Sigmoid colon (tissue), 7 donors: ENCODE results near the gene TFCP2. TPM values are rescaled to one million over a fixed set of nuclear protein-coding genes. Genes with fewer than 3 reads are reported as not detected.

Experiments
- DNase-seq: peaks from one replicate; pipeline ENCODE4 v3.0.0-alpha.2; 2019
- H3K27ac ChIP-seq, 4 donors: fragments of 200-600 bp; sonication (generic); one replicate each; pipeline ENCODE4 v1.5.1; 2016 to 2019; ENCODE audit warnings: mild to moderate bottlenecking in 1 of 4
- H3K27me3 ChIP-seq, 3 donors: fragments of 200-600 bp; sonication (generic); one replicate each; pipeline ENCODE4 v1.5.1; 2019; ENCODE audit warnings: mild to moderate bottlenecking in 1 of 3
- H3K36me3 ChIP-seq, 4 donors: fragments of 200-600 bp; sonication (generic); one replicate each; pipeline ENCODE4 v1.5.1; 2016 to 2019
- H3K4me1 ChIP-seq, 4 donors: fragments of 200-600 bp; sonication (generic); one replicate each; pipeline ENCODE4 v1.5.1; 2017 to 2019
- H3K4me3 ChIP-seq, 4 donors: fragments of 200-600 bp; sonication (generic); one replicate each; pipeline ENCODE4 v1.5.1; 2017 to 2019; ENCODE audit warnings: mild to moderate bottlenecking in 2 of 4, moderate library complexity in 1 of 4
- H3K9me3 ChIP-seq, 4 donors: fragments of 200-600 bp in 3 of 4; sonication (generic) in 3 of 4; one replicate each; pipeline versions ENCODE4 v1.5.1 to v1.6.1; 2013 to 2019
- EP300 ChIP-seq, 4 donors: sonication (generic); formaldehyde crosslinking; IDR thresholded peaks; one replicate each; pipeline ENCODE4 v1.6.1; 2017; ENCODE audit warnings: antibody characterized with exemption in 4 of 4
- POLR2A ChIP-seq, 2 donors: fragments of 450-650 bp; IDR thresholded peaks; one replicate each; pipeline ENCODE4 v1.6.1; 2016; ENCODE audit warnings: antibody characterized with exemption in 2 of 2, mild to moderate bottlenecking in 2 of 2, moderate library complexity in 2 of 2
- POLR2AphosphoS5 ChIP-seq, 4 donors: sonication (generic); formaldehyde crosslinking; IDR thresholded peaks; one replicate each; pipeline ENCODE4 v1.6.1; 2017; ENCODE audit warnings: antibody characterized with exemption in 4 of 4
- WGBS, 2 donors: extraction: QIAGEN DNeasy Blood & Tissue Kit; methylation state at CpG; one replicate each; pipeline ENCODE4 v1.1.7; 2013; 5-methylcytosine and 5-hydroxymethylcytosine counted together
- intact Hi-C: fragments of 100-400 bp; cut with DNase I; formaldehyde crosslinking; loops from one replicate; pipeline ENCODE4 v1.15.1; 2023
- polyA plus RNA-seq, 3 donors: library from polyadenylated mRNA; stranded (reverse); fragments of 200-250 nt; gene quantifications; one replicate each; pipeline ENCODE4 v1.2.3, GENCODE V29; 2013
- total RNA-seq, 4 donors: library from RNA; depleted of rRNA; stranded (reverse); fragments of >200 nt; gene quantifications; one replicate each; pipeline ENCODE4 v1.1.0, GENCODE V29; 2016
- TF ChIP-seq, protein P1 (sequence below), 4 experiments: fragments of 450-650 bp in 3 of 4; fragments of 200-600 bp in 1 of 4; IDR thresholded peaks; one replicate each; pipeline ENCODE4 v1.5.1; 2016 to 2019; ENCODE audit warnings: antibody characterized with exemption in 4 of 4, mild to moderate bottlenecking in 3 of 4, moderate library complexity in 2 of 4
- donor health status: healthy with polysubstance abuse.
- donor health status: Bipolar disorder and iron deficiency.
- donor health status: healthy.

The TFCP2 gene
- total and polyA plus RNA-seq, 7 donors, result 10.4 to 18.1 (median 12.7) TPM

DNA sequence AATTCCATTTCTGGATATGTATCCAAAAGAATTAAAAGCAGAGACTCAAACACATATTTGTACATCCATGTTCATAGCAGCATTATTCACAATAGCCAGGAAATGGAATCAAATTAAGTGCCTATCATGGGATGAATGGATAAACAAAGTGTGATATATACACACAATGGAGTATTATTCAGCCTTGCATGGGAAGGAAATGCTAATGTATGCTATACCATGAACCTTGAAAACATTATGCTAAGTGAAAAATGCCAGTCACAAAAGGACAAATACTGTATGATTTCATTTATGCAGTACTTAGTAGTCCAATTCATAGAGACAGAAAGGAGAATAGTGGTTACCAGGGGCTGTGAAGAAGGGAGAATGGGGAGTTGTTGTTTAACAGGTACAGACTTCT lies 57.4 kb downstream of the TFCP2 start:
- H3K27me3 ChIP-seq, result no peaks in the 10 kb centered on the region
- H3K4me3 ChIP-seq, result no peak overlapping the region
- no peak overlapping the region for H3K27ac ChIP-seq
- no peak for DNase-seq
- H3K36me3 ChIP-seq, result peaks cover 2 to 80% (median 5%) of the 10 kb centered on the region in 4 donors
- TF ChIP-seq EP300 (IDR thresholded peaks at IDR 0.05) (no peak), POLR2A (IDR thresholded peaks at IDR 0.05) (no peak), POLR2AphosphoS5 (IDR thresholded peaks at IDR 0.05) (no peak)
- TF ChIP-seq, protein P1, sequence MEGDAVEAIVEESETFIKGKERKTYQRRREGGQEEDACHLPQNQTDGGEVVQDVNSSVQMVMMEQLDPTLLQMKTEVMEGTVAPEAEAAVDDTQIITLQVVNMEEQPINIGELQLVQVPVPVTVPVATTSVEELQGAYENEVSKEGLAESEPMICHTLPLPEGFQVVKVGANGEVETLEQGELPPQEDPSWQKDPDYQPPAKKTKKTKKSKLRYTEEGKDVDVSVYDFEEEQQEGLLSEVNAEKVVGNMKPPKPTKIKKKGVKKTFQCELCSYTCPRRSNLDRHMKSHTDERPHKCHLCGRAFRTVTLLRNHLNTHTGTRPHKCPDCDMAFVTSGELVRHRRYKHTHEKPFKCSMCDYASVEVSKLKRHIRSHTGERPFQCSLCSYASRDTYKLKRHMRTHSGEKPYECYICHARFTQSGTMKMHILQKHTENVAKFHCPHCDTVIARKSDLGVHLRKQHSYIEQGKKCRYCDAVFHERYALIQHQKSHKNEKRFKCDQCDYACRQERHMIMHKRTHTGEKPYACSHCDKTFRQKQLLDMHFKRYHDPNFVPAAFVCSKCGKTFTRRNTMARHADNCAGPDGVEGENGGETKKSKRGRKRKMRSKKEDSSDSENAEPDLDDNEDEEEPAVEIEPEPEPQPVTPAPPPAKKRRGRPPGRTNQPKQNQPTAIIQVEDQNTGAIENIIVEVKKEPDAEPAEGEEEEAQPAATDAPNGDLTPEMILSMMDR (IDR thresholded peaks at IDR 0.05), result no peak
- H3K9me3 ChIP-seq, result no peaks in the 10 kb centered on the region
- no peaks in the 10 kb centered on the region for H3K4me1 ChIP-seq
- intact Hi-C loops, result no loop called here

- Histone ChIP-seq H3K4me1 (no peaks in the 10 kb centered on the region), H3K27ac (no peak overlapping the region), H3K36me3 (peaks cover 7 to 91% (median 33%) of the 10 kb centered on the region in 4 donors), H3K27me3 (no peaks in the 10 kb centered on the region), H3K9me3 (no peaks in the 10 kb centered on the region), H3K4me3 (no peak overlapping the region)
- intact Hi-C loops, result no loop called here
- TF ChIP-seq, protein P1 (IDR thresholded peaks at IDR 0.05), result no peak
- no peak for TF ChIP-seq POLR2A (IDR thresholded peaks at IDR 0.05)
- TF ChIP-seq EP300 (IDR thresholded peaks at IDR 0.05), result no peak
- TF ChIP-seq POLR2AphosphoS5 (IDR thresholded peaks at IDR 0.05), result no peak
- WGBS, 2 donors, result 86 to 91% methylated on average over 4 of the region's 4 CpGs
- no peak for DNase-seq
These were observed 64.8 kb downstream of the TFCP2 start for GRCh38 chr12:51108136-51108535.

DNA sequence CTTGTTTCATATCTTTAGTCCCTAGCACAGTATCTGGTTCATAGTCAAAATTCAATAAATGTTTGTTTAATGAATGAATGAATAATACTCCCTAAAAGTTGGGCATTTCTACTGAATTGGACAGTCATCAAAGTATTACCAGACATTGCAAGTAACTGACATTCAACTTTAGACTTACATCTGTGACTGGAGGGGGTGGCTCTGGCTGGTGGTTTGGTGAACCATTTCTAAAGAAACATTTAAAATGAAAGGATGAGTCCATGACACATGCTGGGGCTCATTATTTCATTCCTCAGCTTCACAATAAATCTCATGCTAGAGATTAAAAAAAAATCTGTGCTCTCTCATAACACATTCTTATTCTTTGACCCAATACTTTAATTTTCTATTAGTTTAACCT lies 69.0 kb downstream of the TFCP2 start:
- intact Hi-C loops, result no loop called here
- no peak overlapping the region for H3K4me3 ChIP-seq
- no peak for TF ChIP-seq POLR2A (IDR thresholded peaks at IDR 0.05)
- TF ChIP-seq EP300 (IDR thresholded peaks at IDR 0.05), result no peak
- TF ChIP-seq, protein P1 (IDR thresholded peaks at IDR 0.05), result no peak
- TF ChIP-seq POLR2AphosphoS5 (IDR thresholded peaks at IDR 0.05), result no peak
- no peaks in the 10 kb centered on the region for H3K4me1 ChIP-seq
- DNase-seq, result no peak
- no peak overlapping the region for H3K27ac ChIP-seq
- peaks cover 7 to 91% (median 46%) of the 10 kb centered on the region in 4 donors for H3K36me3 ChIP-seq
- H3K9me3 ChIP-seq, result no peaks in the 10 kb centered on the region
- H3K27me3 ChIP-seq, result no peaks in the 10 kb centered on the region

DNA sequence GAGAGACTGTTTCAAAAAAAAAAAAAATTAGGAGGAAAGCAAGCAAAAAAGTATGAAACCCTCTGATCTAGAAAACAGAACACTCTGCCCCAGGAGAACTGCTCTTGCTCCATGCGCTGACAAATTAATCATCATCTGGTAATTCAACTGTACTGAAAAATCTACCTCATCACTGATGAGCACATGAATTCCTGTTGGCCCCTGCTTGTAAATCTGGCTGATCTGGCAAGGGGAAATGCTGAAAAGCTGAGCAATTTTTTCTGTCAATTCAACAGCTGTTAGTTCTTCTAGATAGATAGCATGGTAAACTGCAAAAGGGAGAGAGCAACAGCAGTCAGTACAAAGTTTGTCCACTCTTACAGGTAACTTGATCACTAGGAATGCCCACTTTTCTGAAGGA lies 74.3 kb downstream of the TFCP2 start:
- intact Hi-C loops, result no loop called here
- no peak for DNase-seq
- Histone ChIP-seq H3K27ac (no peak overlapping the region), H3K36me3 (peaks cover 0 to 100% (median 51%) of the 10 kb centered on the region in 4 donors), H3K4me3 (no peak overlapping the region), H3K4me1 (no peaks in the 10 kb centered on the region), H3K9me3 (no peaks in the 10 kb centered on the region), H3K27me3 (no peaks in the 10 kb centered on the region)
- 98% methylated on average over 1 of the region's 1 CpG for WGBS, 2 donors
- no peak for TF ChIP-seq POLR2AphosphoS5 (IDR thresholded peaks at IDR 0.05)
- TF ChIP-seq, protein P1 (IDR thresholded peaks at IDR 0.05), result no peak

- TF ChIP-seq POLR2AphosphoS5 (IDR thresholded peaks at IDR 0.05) (no peak), EP300 (IDR thresholded peaks at IDR 0.05) (no peak), POLR2A (IDR thresholded peaks at IDR 0.05) (no peak)
- TF ChIP-seq, protein P1 (IDR thresholded peaks at IDR 0.05), result no peak
- WGBS, 2 donors, result 55 to 85% methylated on average over 10 of the region's 10 CpGs
- no peaks in the 10 kb centered on the region for H3K9me3 ChIP-seq
- no peak for DNase-seq
- no peak overlapping the region for H3K27ac ChIP-seq
- no peaks in the 10 kb centered on the region for H3K27me3 ChIP-seq
- H3K4me3 ChIP-seq, result no peak overlapping the region
- H3K36me3 ChIP-seq, result peaks cover 0 to 42% (median 16%) of the 10 kb centered on the region in 4 donors
- intact Hi-C loops, result no loop called here
- no peaks in the 10 kb centered on the region for H3K4me1 ChIP-seq
These were observed 82.2 kb downstream of the TFCP2 start for GRCh38 chr12:51090705-51091229.
